HG03521 (cell line): Measurements from ENCODE around the gene GABRB3.

ENCODE experiments used
- ATAC-seq: cut with Tn5 transposase; IDR thresholded peaks from one replicate; pipeline ENCODE4 v1.9.1; 2021; ENCODE audit warnings: mild to moderate bottlenecking, moderate library complexity; ENCODE audit not compliant: unreplicated experiment

Gene GABRB3

GRCh38 chr15:26631894-26632293, 141.0 kb downstream of the GABRB3 start:
- no peak for ATAC-seq

- no peak for ATAC-seq
These were observed 142.0 kb downstream of the GABRB3 start for GRCh38 chr15:26630857-26631256.

- no peak for ATAC-seq
These were observed 143.9 kb downstream of the GABRB3 start for GRCh38 chr15:26628879-26629529.

- ATAC-seq = no peak
These were observed 144.8 kb downstream of the GABRB3 start for GRCh38 chr15:26628071-26628470.

- no peak for ATAC-seq
These were observed 148.7 kb downstream of the GABRB3 start for GRCh38 chr15:26624128-26624527.

- no peak for ATAC-seq
These were observed 149.8 kb downstream of the GABRB3 start for GRCh38 chr15:26623071-26623470.

- no peak for ATAC-seq
These were observed 151.1 kb downstream of the GABRB3 start for GRCh38 chr15:26621816-26622215.

- ATAC-seq = no peak
These were observed 152.1 kb downstream of the GABRB3 start for GRCh38 chr15:26620528-26621458.

- no peak for ATAC-seq
These were observed 157.0 kb downstream of the GABRB3 start for GRCh38 chr15:26615927-26616302.

- ATAC-seq = no peak
These were observed 157.5 kb downstream of the GABRB3 start for GRCh38 chr15:26615188-26615926.

GRCh38 chr15:26614734-26615133, 158.1 kb downstream of the GABRB3 start:
- ATAC-seq = no peak

GRCh38 chr15:26598704-26599103, 174.2 kb downstream of the GABRB3 start:
- ATAC-seq = no peak

- ATAC-seq = no peak
These were observed 177.3 kb downstream of the GABRB3 start for GRCh38 chr15:26595611-26596010.

GRCh38 chr15:26590676-26591075, 182.2 kb downstream of the GABRB3 start:
- no peak for ATAC-seq

- no peak for ATAC-seq
These were observed 190.0 kb downstream of the GABRB3 start for GRCh38 chr15:26582840-26583239.

- ATAC-seq = no peak
These were observed 191.9 kb downstream of the GABRB3 start for GRCh38 chr15:26580943-26581342.

GRCh38 chr15:26572602-26573350, 200.1 kb downstream of the GABRB3 start:
- ATAC-seq = no peak

GRCh38 chr15:26571346-26571745, 201.5 kb downstream of the GABRB3 start:
- no peak for ATAC-seq

- ATAC-seq = no peak
These were observed 207.3 kb downstream of the GABRB3 start for GRCh38 chr15:26565542-26565941.

GRCh38 chr15:26564361-26564760, 208.5 kb downstream of the GABRB3 start:
- no peak for ATAC-seq

GRCh38 chr15:26562336-26562735, 210.5 kb downstream of the GABRB3 start:
- ATAC-seq = no peak
